Activated B cell treated with CpG ODN at 0.5 μM for 24 hours (primary cell): ENCODE data around the gene OTUD4. TPM values are rescaled to one million over a fixed set of nuclear protein-coding genes. Genes with fewer than 3 reads are reported as not detected.

Experiments used
- ATAC-seq: fragments of 200-7000 bp; cut with Tn5 transposase; one replicate; pipeline ENCODE4 v1.10.0; 2021; ENCODE audit warnings: low read depth, mild to moderate bottlenecking, moderate library complexity
- CTCF ChIA-PET: fragments of 350-600 bp; sonication (Branson Sonifier 250); formaldehyde crosslinking; loops from one replicate; lab custom pipeline; 2021; ENCODE audit warnings: antibody characterized with exemption; lab: Charles Lee
- POLR2A ChIA-PET: fragments of 350-600 bp; sonication (Branson Sonifier 250); formaldehyde crosslinking; loops from one replicate; lab custom pipeline; 2021; ENCODE audit warnings: antibody characterized with exemption; lab: Charles Lee
- DNase-seq: peaks from one replicate; pipeline ENCODE4 v3.0.0; 2022
- H3K27ac Mint-ChIP-seq: one replicate; pipeline ENCODE4 v1.8.0; 2020; ENCODE audit warnings: mixed read lengths
- H3K27me3 Mint-ChIP-seq: one replicate; pipeline ENCODE4 v1.8.0; 2021; ENCODE audit warnings: mixed read lengths
- H3K36me3 Mint-ChIP-seq: one replicate; pipeline ENCODE4 v1.8.0; 2021; ENCODE audit warnings: low read depth, mixed read lengths
- H3K4me1 Mint-ChIP-seq: one replicate; pipeline ENCODE4 v1.8.0; 2021; ENCODE audit warnings: mixed read lengths
- H3K4me3 Mint-ChIP-seq: one replicate; pipeline ENCODE4 v1.8.0; 2020; ENCODE audit warnings: mild to moderate bottlenecking, mixed read lengths
- H3K9me3 Mint-ChIP-seq: one replicate; pipeline ENCODE4 v1.8.0; 2020; ENCODE audit warnings: mixed read lengths
- CTCF ChIP-seq: fragments of 200-600 bp; IDR thresholded peaks from one replicate; pipeline ENCODE4 v1.8.0; 2022; ENCODE audit warnings: antibody characterized with exemption, mild to moderate bottlenecking
- intact Hi-C: fragments of 100-400 bp; cut with micrococcal nuclease; formaldehyde crosslinking; loops from one replicate; pipeline ENCODE4 v1.15.1; 2024
- total RNA-seq: library from RNA; stranded (reverse); gene quantifications from 2 replicates; pipeline ENCODE4 v1.2.3, GENCODE V29; 2022

The OTUD4 gene
- total RNA-seq, 1 donor from 2014 or later: 47.3 TPM

- Mint-ChIP-seq H3K4me3 (no peak overlapping the region), H3K9me3 (no peaks in the 10 kb centered on the region)
- intact Hi-C loops: no loop called here
These were observed 36.1 kb upstream of the OTUD4 start for GRCh38 chr4:145216535-145216934.

GRCh38 chr4:145213245-145213644 is 32.9 kb upstream of the OTUD4 start:
- Mint-ChIP-seq H3K27me3 (no peaks in the 10 kb centered on the region), H3K27ac (no peak overlapping the region), H3K36me3 (no peaks in the 10 kb centered on the region), H3K9me3 (no peaks in the 10 kb centered on the region), H3K4me3 (no peak overlapping the region), H3K4me1 (no peaks in the 10 kb centered on the region)
- intact Hi-C loops: no loop called here
- TF ChIP-seq CTCF: no peak
- DNase-seq (no peak), ATAC-seq (no peak)
- CTCF ChIA-PET: no interaction called here
- POLR2A ChIA-PET: no interaction called here

More at GRCh38 chr4:145216535-145216934, 36.1 kb upstream of the OTUD4 start:
- Mint-ChIP-seq H3K36me3 (no peaks in the 10 kb centered on the region), H3K27me3 (no peaks in the 10 kb centered on the region), H3K27ac (no peak overlapping the region), H3K4me1 (no peaks in the 10 kb centered on the region)
- DNase-seq (no peak), ATAC-seq (no peak)
- POLR2A ChIA-PET: no interaction called here
- CTCF ChIA-PET: interaction anchor here (0.7 to 2.1 kb wide), 2 partner anchors 18 to 72 kb away, joined by 3 to 4 read pairs; no protein-coding TSS in a partner anchor
- TF ChIP-seq CTCF: no peak

GRCh38 chr4:145207934-145208333 is 27.5 kb upstream of the OTUD4 start:
- POLR2A ChIA-PET: no interaction called here

GRCh38 chr4:145203410-145203809 is 23.0 kb upstream of the OTUD4 start:
- H3K36me3 Mint-ChIP-seq: no peaks in the 10 kb centered on the region
- H3K4me3 Mint-ChIP-seq: no peak overlapping the region
- no peak overlapping the region for H3K27ac Mint-ChIP-seq
- DNase-seq (no peak), ATAC-seq (no peak)
- CTCF ChIA-PET: no interaction called here
- intact Hi-C loops: no loop called here
- H3K27me3 Mint-ChIP-seq: peaks cover 2% of the 10 kb centered on the region
- H3K9me3 Mint-ChIP-seq: peaks cover 2% of the 10 kb centered on the region
- TF ChIP-seq CTCF: no peak
- POLR2A ChIA-PET: no interaction called here
- H3K4me1 Mint-ChIP-seq: no peaks in the 10 kb centered on the region

More at GRCh38 chr4:145207934-145208333, 27.5 kb upstream of the OTUD4 start:
- H3K27ac Mint-ChIP-seq: no peak overlapping the region
- H3K36me3 Mint-ChIP-seq: no peaks in the 10 kb centered on the region
- no peak for DNase-seq
- peaks cover 2% of the 10 kb centered on the region for H3K9me3 Mint-ChIP-seq
- intact Hi-C loops: no loop called here
- H3K4me3 Mint-ChIP-seq: no peak overlapping the region
- CTCF ChIA-PET: no interaction called here
- no peak for TF ChIP-seq CTCF
- H3K4me1 Mint-ChIP-seq: no peaks in the 10 kb centered on the region
- no peak for ATAC-seq
- peaks cover 2% of the 10 kb centered on the region for H3K27me3 Mint-ChIP-seq

- POLR2A ChIA-PET: no interaction called here
- ATAC-seq: no peak
- DNase-seq: no peak
- TF ChIP-seq CTCF: no peak
- intact Hi-C loops: no loop called here
- Mint-ChIP-seq H3K9me3 (no peaks in the 10 kb centered on the region), H3K36me3 (no peaks in the 10 kb centered on the region), H3K27ac (no peak overlapping the region), H3K27me3 (peaks cover 2% of the 10 kb centered on the region), H3K4me3 (no peak overlapping the region), H3K4me1 (peaks cover 7% of the 10 kb centered on the region)
- CTCF ChIA-PET: no interaction called here
These were observed 20.0 kb upstream of the OTUD4 start for GRCh38 chr4:145200366-145200765.
